NCI-H460 (cell line): Measurements from ENCODE around the gene STBD1. TPM values are rescaled to one million over a fixed set of nuclear protein-coding genes. Genes with fewer than 3 reads are reported as not detected.
"Not testable (repeated sequence)": the region's sequence is repeated elsewhere in the genome, so short reads cannot be mapped to it uniquely, and the experiment has no call there.

ENCODE experiments used
- DNase-seq: peaks from one replicate; pipeline ENCODE4 v3.0.0-alpha.2; 2016; ENCODE audit warnings: low read depth; ENCODE audit errors: extremely low read depth
- small RNA-seq, 2 experiments: library from RNA; depleted of rRNA; stranded (forward); fragments of <200 nt; gene quantifications; one replicate each; pipeline ENCODE3, GENCODE V24; 2014
- total RNA-seq: library from RNA; depleted of rRNA; stranded (reverse); fragments of >200 nt; shearing (Covaris generic); gene quantifications from 2 replicates; pipeline ENCODE4 v1.2.3, GENCODE V29; 2014; rRNA removed

STBD1 gene
- total RNA-seq, 1 experiment from 2014 or later, result 3.3 TPM

DNA sequence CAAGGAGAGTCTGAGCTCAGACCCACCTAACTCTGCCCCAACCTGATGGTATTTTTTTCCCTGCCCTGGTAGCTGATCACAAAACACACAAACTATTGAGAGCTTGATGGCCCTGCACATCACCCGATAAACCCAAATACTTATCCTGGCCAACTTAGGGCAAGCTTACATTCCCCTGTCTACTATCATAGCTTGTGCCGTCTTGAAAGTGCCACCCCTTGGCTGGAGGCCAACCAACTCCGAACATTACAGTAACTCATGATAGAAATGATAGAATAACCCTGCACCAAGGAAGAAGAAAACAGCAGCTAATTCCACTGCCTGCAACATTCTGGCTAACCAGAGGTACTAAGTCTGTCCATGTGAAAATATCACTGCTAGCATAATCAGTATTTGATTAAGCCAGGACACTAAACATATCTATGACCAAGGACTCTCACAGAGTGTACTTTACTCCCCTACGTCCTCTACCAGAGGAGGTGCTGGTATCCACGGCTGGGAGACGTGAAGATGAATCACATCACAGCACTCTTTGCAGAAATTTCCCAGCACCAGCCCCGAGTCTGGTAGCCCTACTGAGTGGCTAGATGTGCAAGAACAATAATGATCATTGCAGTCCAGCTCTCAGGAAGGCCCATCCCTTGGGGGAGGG is 8.9 kb downstream of the STBD1 start:
- no peak for DNase-seq

DNA sequence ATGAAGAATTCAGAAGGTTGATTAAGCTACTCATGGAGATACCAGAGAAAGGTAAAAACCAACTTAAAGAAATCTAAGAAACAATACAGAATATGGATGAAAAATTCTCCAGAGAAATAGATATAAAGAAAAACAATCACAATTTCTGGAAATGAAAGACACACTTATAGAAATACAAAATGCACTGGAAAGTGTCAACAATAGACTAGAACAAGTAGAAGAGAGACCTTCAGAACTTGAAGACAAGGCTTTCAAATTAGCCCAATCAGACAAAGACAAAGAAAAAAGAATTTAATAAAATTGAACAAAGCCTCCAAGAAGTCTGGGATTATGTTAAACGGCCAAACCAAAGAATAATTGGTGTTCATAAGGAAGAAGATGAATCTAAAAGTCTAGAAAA is 9.6 kb downstream of the STBD1 start:
- DNase-seq, result no peak

DNA sequence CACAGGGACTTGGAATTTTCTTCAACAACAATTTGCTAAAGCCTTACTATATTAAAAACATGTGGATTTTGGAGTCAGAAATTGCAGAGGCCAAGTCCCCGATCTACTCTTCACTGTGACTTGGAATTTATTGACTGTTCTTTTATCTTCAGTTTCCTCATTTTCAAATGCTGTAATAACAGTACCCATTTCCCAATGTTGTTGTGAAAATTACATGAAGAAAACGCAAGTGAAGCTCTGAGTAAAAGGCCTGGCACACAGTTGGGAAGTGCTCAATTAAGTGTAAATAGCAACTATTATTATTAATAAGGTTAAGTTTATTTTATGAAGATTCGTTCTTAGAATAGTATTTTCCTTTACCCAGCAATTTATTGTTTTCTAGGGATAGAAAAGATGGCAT is 15.7 kb downstream of the STBD1 start:
- DNase-seq, result no peak

DNA sequence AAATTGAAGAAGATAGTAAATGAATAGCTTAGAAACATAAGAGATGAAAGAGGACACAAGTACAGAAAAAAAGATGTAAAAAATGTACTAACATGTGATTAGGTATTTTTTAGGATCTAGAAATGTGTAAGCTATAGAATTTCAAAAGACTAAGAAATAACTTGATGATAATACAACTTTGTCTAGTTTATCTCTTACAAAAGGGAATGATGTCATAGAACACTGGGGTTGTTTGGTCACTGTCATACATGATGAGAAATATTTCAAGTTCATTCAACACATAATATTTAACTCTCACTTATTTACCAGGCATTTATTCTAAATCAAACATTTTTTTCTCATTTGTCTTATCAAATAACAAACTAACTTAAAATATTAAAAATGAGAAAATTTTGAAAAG is 18.5 kb downstream of the STBD1 start:
- DNase-seq, result no peak

DNA sequence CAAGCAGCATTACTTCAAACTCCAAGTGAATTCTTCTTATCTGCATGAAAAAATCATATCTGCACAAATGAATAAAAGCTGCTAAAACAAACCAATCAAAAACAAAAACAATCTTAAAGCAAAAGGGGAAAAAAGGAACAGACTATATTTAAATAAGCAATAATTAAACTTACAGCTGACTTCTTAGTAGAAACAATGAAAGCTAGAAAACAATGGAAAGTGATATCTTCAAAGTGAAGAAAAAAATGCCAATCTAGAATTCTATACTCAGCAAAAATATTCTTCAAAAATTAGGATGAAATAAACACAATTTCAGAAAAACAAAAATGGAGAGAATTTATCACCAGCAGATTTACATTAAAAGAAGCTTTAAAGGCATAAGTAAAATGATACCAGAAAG is 20.0 kb downstream of the STBD1 start:
- DNase-seq, result no peak

DNA sequence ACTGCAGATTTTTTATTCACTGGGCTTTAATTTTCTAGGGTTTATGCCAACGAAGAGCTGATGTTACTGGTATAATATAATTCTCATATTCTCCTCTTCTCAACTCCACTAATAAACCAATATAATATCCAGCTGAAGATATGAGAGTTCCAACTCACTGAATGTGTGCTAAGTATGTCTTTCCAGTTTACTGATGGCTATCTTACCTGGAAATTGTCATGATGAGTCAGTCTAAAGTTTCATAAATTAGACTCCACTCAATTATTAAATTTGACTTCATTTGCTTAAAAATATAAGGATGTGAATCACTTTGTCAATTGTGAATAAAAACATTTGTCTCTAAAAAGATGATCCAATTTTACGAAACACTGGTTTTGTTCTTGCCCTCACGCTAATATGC is 28.4 kb downstream of the STBD1 start:
- no peak for DNase-seq

DNA sequence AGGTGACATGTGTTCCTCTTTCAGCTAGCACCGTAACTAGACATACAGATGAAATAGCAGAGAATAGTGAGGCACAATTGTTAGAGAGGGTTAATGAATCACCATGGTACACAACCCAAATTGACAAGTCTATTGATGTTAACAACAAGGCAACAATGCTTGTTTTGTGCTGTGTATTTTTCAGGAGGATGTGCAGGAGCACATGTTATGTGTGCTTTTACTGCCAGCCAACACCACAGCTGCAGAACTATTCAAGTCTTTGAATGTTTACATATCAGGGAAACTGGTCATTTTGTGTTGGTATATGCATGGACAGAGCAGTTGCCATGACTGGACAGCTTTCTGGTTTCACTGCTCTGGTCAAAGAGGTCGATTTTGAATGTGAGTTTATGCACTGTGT is 32.8 kb downstream of the STBD1 start:
- no peak for DNase-seq

DNA sequence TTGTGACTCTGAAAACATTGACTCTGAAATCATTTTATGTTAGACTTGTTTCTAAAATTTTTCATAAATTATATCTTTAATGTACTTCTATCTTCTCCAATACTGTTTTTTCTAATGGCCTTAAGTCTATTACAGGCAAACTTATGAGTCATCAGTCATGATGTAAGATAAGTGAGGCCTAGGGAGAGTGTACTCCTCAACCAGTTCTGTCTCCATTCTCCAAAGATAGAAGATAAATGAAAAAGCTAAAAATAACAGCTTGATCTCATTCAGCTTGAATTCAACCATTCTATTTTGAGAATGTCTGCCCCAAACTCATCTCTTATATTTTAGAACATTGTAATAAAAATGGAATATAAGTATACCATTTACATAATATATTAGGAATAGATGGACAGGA is 34.5 kb downstream of the STBD1 start:
- no peak for DNase-seq

DNA sequence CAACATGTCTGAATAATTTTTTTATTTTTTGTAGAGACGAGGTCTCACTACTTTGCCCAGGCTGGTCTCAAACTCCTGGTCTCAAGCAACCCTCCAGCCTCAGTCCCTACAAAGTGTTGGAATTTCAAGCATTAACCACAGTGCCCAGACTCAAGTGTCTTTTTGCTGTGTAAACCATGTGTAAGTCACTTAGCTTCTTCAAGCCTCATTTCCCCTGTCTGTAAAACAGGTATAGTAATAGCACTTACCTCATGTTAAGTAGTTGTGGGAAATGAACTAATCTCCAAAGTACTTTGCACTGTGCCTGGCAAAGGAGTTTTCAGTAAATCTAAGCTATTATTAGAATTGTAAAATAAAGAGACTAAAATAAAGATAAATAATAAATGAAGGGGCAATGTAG is 35.7 kb downstream of the STBD1 start:
- DNase-seq, result no peak

DNA sequence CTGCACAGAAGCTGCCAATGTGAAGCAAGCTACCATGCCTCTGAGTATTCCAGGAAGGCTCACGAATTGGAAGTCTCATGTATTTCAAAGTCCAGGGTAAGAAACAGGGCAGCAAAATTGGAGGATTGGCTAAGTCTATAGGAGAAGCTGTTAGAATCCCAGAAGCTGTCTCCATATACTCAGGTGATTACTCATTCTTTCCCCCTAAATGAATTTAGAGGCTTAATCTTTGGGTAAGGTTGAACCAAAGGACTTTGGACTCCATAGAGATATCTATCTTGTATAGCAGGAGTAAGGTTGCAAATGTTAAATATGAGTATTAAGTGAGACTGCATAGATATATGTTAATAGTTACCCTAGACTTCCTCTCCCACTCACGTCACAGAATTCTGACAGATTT is 36.3 kb downstream of the STBD1 start:
- no peak for DNase-seq

DNA sequence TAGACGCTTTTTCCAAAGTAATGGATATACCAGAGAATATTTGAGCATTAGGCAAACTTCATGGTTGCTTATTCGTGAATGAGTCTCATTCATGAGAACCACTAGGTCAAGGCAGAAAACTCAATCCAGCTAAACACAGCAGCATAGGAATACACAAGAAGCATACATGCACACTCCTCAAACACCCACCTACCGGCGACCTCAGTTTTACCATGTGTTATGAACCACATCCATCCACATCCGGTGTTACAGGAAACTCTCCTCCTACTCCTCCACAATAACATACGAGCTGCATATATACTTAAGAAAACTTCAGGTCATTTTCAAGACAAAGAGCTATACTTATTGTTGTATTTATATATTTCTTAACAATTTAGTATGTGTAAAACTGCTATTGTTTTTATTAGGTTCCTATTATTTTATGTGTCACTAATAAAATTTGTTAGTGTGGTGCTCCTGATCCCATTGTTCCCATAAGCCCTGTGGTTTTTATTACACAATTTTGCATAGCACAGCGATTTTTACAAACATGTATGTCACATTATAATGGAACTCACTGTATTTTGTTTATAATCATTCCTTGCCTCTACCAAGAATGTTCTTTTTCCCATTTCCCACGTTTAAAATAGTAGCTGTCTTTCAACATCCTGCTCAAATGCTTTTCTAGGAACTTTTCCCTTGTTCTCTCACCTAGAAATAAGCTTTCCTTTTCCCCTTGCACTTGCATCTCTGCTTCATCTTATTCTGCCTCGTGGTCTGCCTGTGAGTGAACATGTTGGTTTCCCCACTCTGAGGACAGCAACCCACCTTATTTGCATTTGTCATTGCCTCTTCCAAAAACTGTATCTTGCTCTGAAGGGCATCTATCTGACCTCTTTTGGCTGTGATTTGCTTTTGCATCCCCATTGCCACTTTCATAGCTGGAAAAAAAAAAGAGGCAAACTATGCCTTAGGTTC is 48.3 kb downstream of the STBD1 start:
- DNase-seq, result no peak

DNA sequence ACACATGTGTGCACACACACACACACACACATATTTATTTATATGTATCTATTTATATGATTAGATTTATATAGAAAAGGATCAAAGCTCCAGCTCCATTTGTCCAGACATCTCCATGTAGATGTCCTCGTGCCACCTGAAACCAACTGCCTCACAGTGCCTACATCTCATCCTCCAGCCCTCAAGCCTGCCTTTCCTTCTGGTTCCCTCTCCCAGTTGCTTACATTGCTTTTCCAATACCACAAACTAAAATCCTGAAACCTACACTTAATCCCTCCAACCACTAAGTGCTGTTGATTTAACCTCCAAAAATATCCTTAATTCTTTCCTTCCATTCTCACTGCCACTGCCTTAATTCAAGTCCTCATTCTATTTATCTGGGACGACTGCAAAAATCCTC is 51.4 kb downstream of the STBD1 start:
- DNase-seq, result no peak

DNA sequence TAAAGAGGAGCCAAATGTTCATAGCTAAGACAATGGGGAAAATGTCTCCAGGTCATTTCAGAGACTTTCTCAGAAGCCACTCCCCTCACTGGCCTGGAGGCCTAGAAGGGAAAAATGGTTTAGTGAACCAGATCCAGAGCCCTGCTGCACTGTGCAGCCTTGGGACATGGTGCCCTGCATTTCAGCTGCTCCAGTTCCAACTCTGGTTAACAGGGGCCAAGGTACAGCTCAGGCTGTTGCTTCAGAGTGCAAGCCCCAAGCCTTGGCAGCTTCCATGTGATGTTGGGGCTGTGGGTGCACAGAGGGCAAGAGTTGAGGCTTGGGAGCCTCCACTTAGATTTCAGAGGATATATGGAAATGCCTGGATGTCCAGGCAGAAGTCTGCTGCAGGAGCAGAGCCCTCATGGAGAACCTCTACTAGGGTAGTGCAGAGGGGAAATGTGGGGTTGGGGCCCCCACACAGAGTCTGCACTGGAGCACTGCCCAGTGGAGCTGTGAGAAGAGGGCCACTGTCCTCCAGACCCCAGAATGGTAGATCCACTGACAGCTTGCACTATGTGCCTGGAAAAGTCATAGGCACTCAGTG is 53.4 kb downstream of the STBD1 start:
- not testable (repeated sequence) for DNase-seq

Small RNAs within 50 kb of the gene (small RNA-seq; reads per million reads assigned to genes)
- gene RNU6-1000P, result 0 reads per million in 2 experiments

Other genes with a start within 250 kb of the STBD1 start
- gene ART3, start 232.0 kb upstream of the STBD1 start, total RNA-seq, result not detected in 2 replicates
- gene NUP54, start 158.3 kb upstream of the STBD1 start, total RNA-seq, result 31.7 and 37.3 TPM in 2 replicates
- gene SCARB2, start 92.9 kb upstream of the STBD1 start, total RNA-seq, result 133 and 137 TPM in 2 replicates
- gene FAM47E, start 55.0 kb upstream of the STBD1 start, total RNA-seq, result 0.30 and 0.78 TPM in 2 replicates
- not detected in 2 replicates for gene CCDC158, start 114.4 kb downstream of the STBD1 start, total RNA-seq
- 0.40 and 0.58 TPM in 2 replicates for gene SHROOM3, start 128.5 kb downstream of the STBD1 start, total RNA-seq